Testis (tissue), 2 donors: ENCODE data around the gene CACNA2D4.

Experiments used
- POLR2A ChIP-seq: fragments of 450-650 bp; IDR thresholded peaks from one replicate; pipeline ENCODE4 v1.6.1; 2017; ENCODE audit warnings: antibody characterized with exemption, mild to moderate bottlenecking, moderate library complexity
- TF ChIP-seq, protein P1 (sequence below), 3 experiments: fragments of 450-650 bp in 2 of 3; fragments of 200-600 bp in 1 of 3; sonication (generic) in 1 of 3; IDR thresholded peaks; one replicate each; pipeline ENCODE4 v1.5.1; 2016 to 2019; ENCODE audit warnings: antibody characterized with exemption in 3 of 3, mild to moderate bottlenecking in 2 of 3, moderate library complexity in 1 of 3

DNA sequence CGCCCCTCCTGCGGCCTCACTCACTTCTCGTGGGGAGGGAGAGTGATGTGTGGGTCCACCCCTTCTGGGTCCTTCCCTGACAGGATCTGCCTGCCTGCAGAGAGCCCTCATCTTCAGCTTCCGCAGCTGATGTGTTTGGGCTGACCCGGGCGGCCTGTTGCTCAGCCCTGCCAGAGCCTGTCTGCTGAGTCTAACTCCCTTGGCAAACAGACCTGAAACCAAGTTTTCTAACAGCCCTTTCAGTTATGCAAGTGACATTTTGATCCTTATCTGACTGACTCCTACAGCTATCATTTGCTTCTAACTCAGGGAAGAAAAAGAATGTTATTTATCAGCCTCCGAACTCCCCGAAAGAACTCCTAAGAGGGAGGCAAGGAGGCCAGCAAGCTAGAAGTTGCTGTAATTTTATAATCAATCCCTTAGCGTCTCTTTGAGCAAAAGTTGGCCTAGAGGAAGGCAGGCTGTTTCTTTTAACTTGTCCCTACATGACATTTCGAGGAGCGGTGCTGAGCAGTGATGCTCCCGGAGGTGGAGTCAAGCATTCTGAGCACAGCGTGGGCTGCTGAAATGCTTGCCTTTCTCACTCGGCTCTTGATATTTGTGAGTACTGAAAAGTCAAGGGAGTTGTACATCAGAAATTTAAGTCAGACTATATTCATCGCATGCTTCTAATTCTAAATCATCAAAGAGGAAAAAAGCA, 31.5 kb upstream of the CACNA2D4 start:
- TF ChIP-seq, protein P1, sequence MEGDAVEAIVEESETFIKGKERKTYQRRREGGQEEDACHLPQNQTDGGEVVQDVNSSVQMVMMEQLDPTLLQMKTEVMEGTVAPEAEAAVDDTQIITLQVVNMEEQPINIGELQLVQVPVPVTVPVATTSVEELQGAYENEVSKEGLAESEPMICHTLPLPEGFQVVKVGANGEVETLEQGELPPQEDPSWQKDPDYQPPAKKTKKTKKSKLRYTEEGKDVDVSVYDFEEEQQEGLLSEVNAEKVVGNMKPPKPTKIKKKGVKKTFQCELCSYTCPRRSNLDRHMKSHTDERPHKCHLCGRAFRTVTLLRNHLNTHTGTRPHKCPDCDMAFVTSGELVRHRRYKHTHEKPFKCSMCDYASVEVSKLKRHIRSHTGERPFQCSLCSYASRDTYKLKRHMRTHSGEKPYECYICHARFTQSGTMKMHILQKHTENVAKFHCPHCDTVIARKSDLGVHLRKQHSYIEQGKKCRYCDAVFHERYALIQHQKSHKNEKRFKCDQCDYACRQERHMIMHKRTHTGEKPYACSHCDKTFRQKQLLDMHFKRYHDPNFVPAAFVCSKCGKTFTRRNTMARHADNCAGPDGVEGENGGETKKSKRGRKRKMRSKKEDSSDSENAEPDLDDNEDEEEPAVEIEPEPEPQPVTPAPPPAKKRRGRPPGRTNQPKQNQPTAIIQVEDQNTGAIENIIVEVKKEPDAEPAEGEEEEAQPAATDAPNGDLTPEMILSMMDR (IDR thresholded peaks at IDR 0.05): no peak
- no peak for TF ChIP-seq POLR2A
